H1 (cell line): ENCODE data around the gene ALPP.
"Not testable (repeated sequence)": the region's sequence is repeated elsewhere in the genome, so short reads cannot be mapped to it uniquely, and the experiment has no call there.

ENCODE experiments used
- CTCF ChIP-seq, 3 experiments: IDR thresholded peaks; 1 replicate in 2 of 3; 2 replicates in 1 of 3; pipeline versions ENCODE4 v1.5.1 to v1.6.1; 2011; ENCODE audit warnings: low read length in 3 of 3, mild to moderate bottlenecking in 3 of 3, inconsistent platforms in 2 of 3, low read depth in 1 of 3, moderate library complexity in 1 of 3; ENCODE audit not compliant: insufficient read depth in 1 of 3; ENCODE audit errors: control extremely low read depth in 1 of 3
- EP300 ChIP-seq, 2 experiments: IDR thresholded peaks; 1 replicate in 1 of 2; 2 replicates in 1 of 2; pipeline ENCODE4 v1.6.1; 2011 to 2012; ENCODE audit warnings: low read depth in 2 of 2, low read length in 2 of 2, mild to moderate bottlenecking in 2 of 2, borderline replicate concordance in 1 of 2, inconsistent platforms in 1 of 2, moderate library complexity in 1 of 2
- EZH2 ChIP-seq: fragments of 200-600 bp; sonication (generic); IDR thresholded peaks from 2 replicates; pipeline ENCODE4 v1.7.1; 2012; ENCODE audit warnings: low read depth, mild to moderate bottlenecking, moderate library complexity, low read length, inconsistent platforms; ENCODE audit not compliant: severe bottlenecking
- POU5F1 ChIP-seq: IDR thresholded peaks from 2 replicates; pipeline ENCODE4 v1.6.1; 2011; ENCODE audit warnings: low read depth, mild to moderate bottlenecking, low read length, moderate library complexity
- RFX5 ChIP-seq: IDR thresholded peaks from 2 replicates; pipeline ENCODE4 v1.6.1; 2011; ENCODE audit warnings: low read depth, low read length, improper control_type of control experiment, borderline replicate concordance
- YY1 ChIP-seq: IDR thresholded peaks from 2 replicates; pipeline ENCODE4 v1.6.1; 2011; ENCODE audit warnings: low read depth, mild to moderate bottlenecking, low read length
- ZNF274 ChIP-seq: IDR thresholded peaks from 2 replicates; pipeline ENCODE4 v1.7.0; 2012; ENCODE audit warnings: low read length, borderline replicate concordance; ENCODE audit errors: extremely low read depth

- TF ChIP-seq YY1; ZNF274; POU5F1; EP300 (IDR thresholded peaks at IDR 0.05; ENCODE audit: borderline replicate concordance in 1 of 2, low read depth in 2 of 2, low read length in 2 of 2); RFX5; CTCF (IDR thresholded peaks at IDR 0.05; ENCODE audit: control extremely low read depth in 1 of 3, insufficient read depth in 1 of 3, low read depth in 1 of 3, low read length in 3 of 3); EZH2: not testable (repeated sequence)
These were observed 43.7 kb upstream of the ALPP start for GRCh38 chr2:232334885-232335205.
